ENCODE results near the gene IFTAP. TPM values are rescaled to one million over a fixed set of nuclear protein-coding genes. Genes with fewer than 3 reads are reported as not detected.

Gene IFTAP
- total RNA-seq, 1 donor from 2014 or later = 17.3 TPM

- Mint-ChIP-seq H3K36me3 (ENCODE audit: low read depth, unreplicated experiment) (no peaks in the 10 kb centered on the region), H3K27ac (ENCODE audit: unreplicated experiment) (no peak overlapping the region), H3K4me1 (ENCODE audit: low read depth, unreplicated experiment) (no peaks in the 10 kb centered on the region), H3K9me3 (ENCODE audit: unreplicated experiment) (no peaks in the 10 kb centered on the region), H3K4me3 (ENCODE audit: unreplicated experiment) (peak overlapping the region; percentile 46), H3K27me3 (ENCODE audit: low read depth, unreplicated experiment) (peaks cover 8% of the 10 kb centered on the region)
- DNase-seq (ENCODE audit: low read depth) (peak; percentile 23), FAIRE-seq (peak; percentile 55)
- no peaks in the 10 kb centered on the region for H3K36me3 ChIP-seq (ENCODE audit: insufficient read depth, low read length)
- H4K20me1 ChIP-seq (ENCODE audit: insufficient read depth, low read length) = no peaks in the 10 kb centered on the region
- H3K27me3 ChIP-seq (ENCODE audit: insufficient read depth, low read length) = peaks cover 10% of the 10 kb centered on the region
- peak overlapping the region; percentile 65 for H2AFZ ChIP-seq (ENCODE audit: low read depth, low read length)
- no peaks in the 10 kb centered on the region for H3K9me3 ChIP-seq (ENCODE audit: insufficient read depth, low read depth, low read length)
- H3K79me2 ChIP-seq (ENCODE audit: insufficient read depth, low read length) = no peaks in the 10 kb centered on the region
- H3K4me3 ChIP-seq (ENCODE audit: insufficient read depth, low read depth, low read length) = peak overlapping the region; percentile 41
- H3K27ac ChIP-seq (ENCODE audit: low read depth, low read length) = no peak overlapping the region
- TF ChIP-seq EZH2 (IDR thresholded peaks at IDR 0.05; ENCODE audit: insufficient read depth, low read length) = no peak
- peak; percentile 76 for TF ChIP-seq CTCF (IDR thresholded peaks at IDR 0.05; ENCODE audit: insufficient read depth, low read depth, low read length)
- H3K4me1 ChIP-seq (ENCODE audit: insufficient read depth, low read length) = peaks cover 3% of the 10 kb centered on the region
- H3K4me2 ChIP-seq (ENCODE audit: low read length) = peak overlapping the region; percentile 88
- peak overlapping the region; percentile 48 for H3K9ac ChIP-seq (ENCODE audit: low read length)
These were observed 29.8 kb upstream of the IFTAP start for GRCh38 chr11:36564376-36565030.

GRCh38 chr11:36565031-36565610, 29.2 kb upstream of the IFTAP start:
- H4K20me1 ChIP-seq (ENCODE audit: insufficient read depth, low read length) = no peaks in the 10 kb centered on the region
- no peak overlapping the region for H3K27ac ChIP-seq (ENCODE audit: low read depth, low read length)
- H3K9me3 Mint-ChIP-seq (ENCODE audit: unreplicated experiment) = no peaks in the 10 kb centered on the region
- H3K4me3 Mint-ChIP-seq (ENCODE audit: unreplicated experiment) = no peak overlapping the region
- H2AFZ ChIP-seq (ENCODE audit: low read depth, low read length) = peak overlapping the region; percentile 65
- no peaks in the 10 kb centered on the region for H3K9me3 ChIP-seq (ENCODE audit: insufficient read depth, low read depth, low read length)
- no peak for FAIRE-seq
- H3K4me1 Mint-ChIP-seq (ENCODE audit: low read depth, unreplicated experiment) = no peaks in the 10 kb centered on the region
- peak overlapping the region; percentile 41 for H3K4me3 ChIP-seq (ENCODE audit: insufficient read depth, low read depth, low read length)
- H3K79me2 ChIP-seq (ENCODE audit: insufficient read depth, low read length) = no peaks in the 10 kb centered on the region
- no peak overlapping the region for H3K27ac Mint-ChIP-seq (ENCODE audit: unreplicated experiment)
- TF ChIP-seq CTCF (IDR thresholded peaks at IDR 0.05; ENCODE audit: insufficient read depth, low read depth, low read length) (no peak), EZH2 (IDR thresholded peaks at IDR 0.05; ENCODE audit: insufficient read depth, low read length) (no peak)
- peaks cover 3% of the 10 kb centered on the region for H3K4me1 ChIP-seq (ENCODE audit: insufficient read depth, low read length)
- peak overlapping the region; percentile 88 for H3K4me2 ChIP-seq (ENCODE audit: low read length)
- no peak overlapping the region for H3K9ac ChIP-seq (ENCODE audit: low read length)
- H3K27me3 ChIP-seq (ENCODE audit: insufficient read depth, low read length) = peaks cover 10% of the 10 kb centered on the region
- no peaks in the 10 kb centered on the region for H3K36me3 ChIP-seq (ENCODE audit: insufficient read depth, low read length)
- DNase-seq (ENCODE audit: low read depth) = no peak
- H3K27me3 Mint-ChIP-seq (ENCODE audit: low read depth, unreplicated experiment) = peaks cover 8% of the 10 kb centered on the region
- no peaks in the 10 kb centered on the region for H3K36me3 Mint-ChIP-seq (ENCODE audit: low read depth, unreplicated experiment)

Data from astrocyte (in vitro differentiated cells and primary cell).